HepG2 (cell line): Measurements from ENCODE around the gene GPR137. TPM values are rescaled to one million over a fixed set of nuclear protein-coding genes. Genes with fewer than 3 reads are reported as not detected.

Experiments
- ATAC-seq: fragments of 200-7000 bp; cut with Tn5 transposase; 3 replicates; pipeline ENCODE4 v1.9.1; 2020; ENCODE audit warnings: mild to moderate bottlenecking, moderate library complexity
- BruUV-seq: library from RNA; stranded (reverse); fragments of 400-500 nt; replicated peaks from 2 replicates; lab custom pipeline; 2021; lab: Mats Ljungman, UMichigan
- CTCF ChIA-PET: fragments of 300-600 bp; formaldehyde crosslinking; extraction: SDS; loops from one replicate; lab custom pipeline; 2021; ENCODE audit warnings: low total read pairs, inconsistent platforms, low intra/inter-chr PET ratio; lab: Yijun Ruan, JAX
- POLR2A ChIA-PET: fragments of 350-600 bp; sonication (Branson Sonifier 250); formaldehyde crosslinking; loops from one replicate; lab custom pipeline; 2020; ENCODE audit warnings: antibody characterized with exemption, inconsistent platforms; lab: Yijun Ruan, JAX
- DNase-seq: peaks from one replicate; pipeline ENCODE4 v3.0.0-alpha.2; 2015; ENCODE audit warnings: low spot score
- FAIRE-seq: peaks from 3 replicates; lab custom pipeline; 2011; peaks lifted over from hg19 to GRCh38; lab: Jason Lieb, UNC
- H2AFZ ChIP-seq: one replicate; pipeline ENCODE4 v1.6.1; 2011; ENCODE audit warnings: low read length, inconsistent platforms
- H3K27ac ChIP-seq: fragments of 300-600 bp; 3 replicates; pipeline ENCODE4 v1.8.0; 2011; ENCODE audit warnings: mixed run types, mild to moderate bottlenecking, mixed read lengths, low read length, inconsistent platforms; ENCODE audit not compliant: insufficient read depth; ENCODE audit errors: extremely low read length
- H3K27me3 ChIP-seq, 2 experiments: fragments of 200-600 bp in 1 of 2; 2 replicates in 1 of 2; 3 replicates in 1 of 2; pipeline versions ENCODE4 v1.6.0 to v1.8.0; 2011; ENCODE audit warnings: low read length in 2 of 2, mild to moderate bottlenecking in 2 of 2, moderate library complexity in 2 of 2, inconsistent platforms in 1 of 2; ENCODE audit not compliant: insufficient read depth in 2 of 2, control insufficient read depth in 1 of 2
- H3K36me3 ChIP-seq, 2 experiments: fragments of 200-600 bp in 1 of 2; replicated peaks in 1 of 2; 2 replicates in 1 of 2; 3 replicates in 1 of 2; pipeline versions ENCODE4 v1.5.1 to v1.8.0; 2011; ENCODE audit warnings: low read length in 2 of 2, inconsistent platforms in 1 of 2; ENCODE audit not compliant: insufficient read depth in 2 of 2, control insufficient read depth in 1 of 2
- H3K4me1 ChIP-seq: 2 replicates; pipeline ENCODE4 v1.5.1; 2012; ENCODE audit warnings: low read length, inconsistent platforms; ENCODE audit not compliant: insufficient read depth
- H3K4me2 ChIP-seq: 2 replicates; pipeline ENCODE4 v1.6.0; 2011; ENCODE audit warnings: low read depth, low read length, inconsistent platforms
- H3K4me3 ChIP-seq, 3 experiments: fragments of 200-600 bp in 1 of 3; sonication (generic), shearing (Covaris generic) in 1 of 3; replicated peaks in 1 of 3; 2 replicates each; pipeline ENCODE4 v1.5.1; 2011 to 2016; ENCODE audit warnings: low read length in 3 of 3, inconsistent platforms in 2 of 3, low read depth in 2 of 3, mild to moderate bottlenecking in 2 of 3, control low read depth in 1 of 3, mixed read lengths in 1 of 3; ENCODE audit not compliant: insufficient read depth in 1 of 3
- H3K79me2 ChIP-seq: one replicate; pipeline ENCODE4 v1.6.1; 2011; ENCODE audit warnings: low read length, inconsistent platforms; ENCODE audit not compliant: insufficient read depth
- H3K9ac ChIP-seq: 2 replicates; pipeline ENCODE4 v1.6.0; 2011; ENCODE audit warnings: mild to moderate bottlenecking, low read depth, low read length, inconsistent platforms; ENCODE audit not compliant: insufficient read depth
- H3K9me3 ChIP-seq: 2 replicates; pipeline ENCODE4 v1.5.1; 2012; ENCODE audit warnings: mild to moderate bottlenecking, low read length
- H4K20me1 ChIP-seq: 2 replicates; pipeline ENCODE4 v1.6.0; 2011; ENCODE audit warnings: inconsistent platforms, mild to moderate bottlenecking, low read length, moderate library complexity; ENCODE audit not compliant: insufficient read depth
- CC2D1A ChIP-seq: sonication (generic); formaldehyde crosslinking; IDR thresholded peaks from 2 replicates; pipeline ENCODE4 v1.8.1; 2023; ENCODE audit warnings: mild to moderate bottlenecking, missing genetic modification reagents
- FOSL2 ChIP-seq: sonication (generic); formaldehyde crosslinking; IDR thresholded peaks from 2 replicates; pipeline ENCODE4 v1.4.0; 2020; ENCODE audit warnings: missing genetic modification reagents
- FOXO1 ChIP-seq: sonication (generic); formaldehyde crosslinking; IDR thresholded peaks from 2 replicates; pipeline ENCODE4 v1.4.0; 2020; ENCODE audit warnings: missing genetic modification reagents
- HNRNPH1 ChIP-seq: fragments of 200-400 bp; formaldehyde crosslinking; optimal IDR thresholded peaks from 2 replicates; pipeline ENCODE3; 2017; ENCODE audit warnings: mild to moderate bottlenecking, low read depth, low read length
- IRF2 ChIP-seq: IDR thresholded peaks from 2 replicates; pipeline ENCODE4 v1.6.1; 2018; ENCODE audit warnings: missing genetic modification reagents, missing compliant biosample characterization
- MIXL1 ChIP-seq: IDR thresholded peaks from 2 replicates; pipeline ENCODE4 v1.6.1; 2016
- SMARCE1 ChIP-seq: fragments of 450-650 bp; IDR thresholded peaks from 2 replicates; pipeline ENCODE4 v1.6.1; 2017; ENCODE audit warnings: borderline replicate concordance
- SNAI1 ChIP-seq: sonication (generic); formaldehyde crosslinking; IDR thresholded peaks from 2 replicates; pipeline ENCODE4 v1.5.0; 2020; ENCODE audit warnings: mild to moderate bottlenecking, missing genetic modification reagents, borderline replicate concordance
- ZFP36L1 ChIP-seq: sonication (generic); formaldehyde crosslinking; IDR thresholded peaks from 2 replicates; pipeline ENCODE4 v1.8.0; 2022; ENCODE audit warnings: mild to moderate bottlenecking, missing genetic modification reagents, moderate library complexity
- ZNF30 ChIP-seq: sonication (generic); formaldehyde crosslinking; IDR thresholded peaks from 2 replicates; pipeline ENCODE4 v1.5.0; 2020; ENCODE audit warnings: mild to moderate bottlenecking, missing genetic modification reagents
- ZNF530 ChIP-seq: sonication (generic); formaldehyde crosslinking; IDR thresholded peaks from 2 replicates; pipeline ENCODE4 v1.5.0; 2020; ENCODE audit warnings: low read depth, mild to moderate bottlenecking, missing genetic modification reagents
- ZNF7 ChIP-seq: IDR thresholded peaks from 2 replicates; pipeline ENCODE4 v1.6.1; 2016; ENCODE audit warnings: missing biosample characterization, missing genetic modification reagents
- ZNF709 ChIP-seq: sonication (generic); formaldehyde crosslinking; IDR thresholded peaks from 2 replicates; pipeline ENCODE4 v1.5.0; 2020; ENCODE audit warnings: mild to moderate bottlenecking, missing genetic modification reagents
- WGBS: methylation state at CpG from one replicate; pipeline ENCODE4 v1.1.6; 2017; ENCODE audit warnings: low lambda C conversion rate; 5-methylcytosine and 5-hydroxymethylcytosine counted together
- in situ Hi-C: cut with HindIII; loops from 2 replicates; pipeline ENCODE4 v1.10.0; 2017; ENCODE audit warnings: low pct_unique_long_range_greater_than_20kb; ENCODE audit not compliant: extremely low pct_ligation_motif_present
- intact Hi-C: fragments of 100-400 bp; cut with micrococcal nuclease; formaldehyde crosslinking; loops from one replicate; pipeline ENCODE4 v1.10.0; 2022; ENCODE audit not compliant: unreplicated experiment
- polyA plus RNA-seq, 8 experiments: library from polyadenylated mRNA; depleted of rRNA in 3 of 8; stranded (reverse) in 7 of 8; unstranded in 1 of 8; fragments of >200 nt; fragmentation: Illumina TruSeq in 4 of 8; extraction: Trizol in 4 of 8; gene quantifications; 2 replicates each; pipeline versions ENCODE4 v1.2.1 to v1.2.3, GENCODE V29; 2011 to 2016; ENCODE audit warnings: low read depth in 4 of 8, missing spikeins in 1 of 8, mixed read lengths in 1 of 8; ENCODE audit not compliant: insufficient read depth in 1 of 8
- total RNA-seq, 5 experiments: library from RNA; depleted of rRNA; stranded (reverse); fragments of >200 nt; fragmentation: Illumina TruSeq; extraction: Trizol; gene quantifications; 2 replicates each; pipeline ENCODE4 v1.2.3, GENCODE V29; 2016; ENCODE audit warnings: low read depth in 1 of 5
- TF ChIP-seq, protein P1 (sequence below): sonication (generic); formaldehyde crosslinking; IDR thresholded peaks from 2 replicates; pipeline ENCODE4 v1.4.0; 2020; ENCODE audit warnings: missing genetic modification reagents, mild to moderate bottlenecking, borderline replicate concordance
- TF ChIP-seq, protein P2 (sequence below): sonication (generic); formaldehyde crosslinking; IDR thresholded peaks from 2 replicates; pipeline ENCODE4 v1.4.0; 2020; ENCODE audit warnings: mild to moderate bottlenecking, missing genetic modification reagents, borderline replicate concordance
- TF ChIP-seq, protein P3 (sequence below): sonication (generic); formaldehyde crosslinking; IDR thresholded peaks from 2 replicates; pipeline ENCODE4 v1.5.0; 2020; ENCODE audit warnings: mild to moderate bottlenecking, missing genetic modification reagents

Gene GPR137
- total and polyA plus RNA-seq, 2 of the 13 experiments (the other 11 are each of a cell fraction or from before 2014, with no cell fraction given) = 8.5 to 13.2 TPM

DNA sequence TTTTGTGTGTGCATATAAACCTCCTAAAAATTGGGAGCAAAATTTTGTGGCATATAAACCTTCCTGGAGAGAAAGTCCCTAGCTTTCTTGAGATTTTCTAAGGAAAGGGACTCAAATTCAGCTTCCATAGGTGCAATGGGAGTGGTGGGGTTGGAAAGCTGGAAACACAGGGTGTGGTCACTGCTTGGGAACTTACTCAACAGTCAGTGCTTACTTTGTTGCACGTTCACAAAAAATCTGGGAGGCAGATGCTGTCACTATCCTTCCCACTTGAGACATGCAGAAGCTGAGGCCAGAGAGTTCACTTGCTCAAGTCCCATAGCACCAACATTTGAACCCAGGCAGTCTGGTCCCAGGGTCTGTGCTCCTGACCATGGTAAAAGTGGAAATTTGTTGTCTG is 10.6 kb downstream of the GPR137 start:
- Histone ChIP-seq H3K27me3 (peaks cover 35 to 90% of the 10 kb centered on the region in 2 experiments), H3K4me1 (peaks cover 18% of the 10 kb centered on the region), H2AFZ (no peak overlapping the region), H3K9me3 (no peaks in the 10 kb centered on the region), H3K27ac (no peak overlapping the region), H3K79me2 (no peaks in the 10 kb centered on the region), H3K9ac (no peak overlapping the region), H3K4me2 (no peak overlapping the region), H3K4me3 (no peak overlapping the region), H4K20me1 (0 out of 2 replicates have a peak, but pooled peaks cover 5% of the 10 kb centered on the region), H3K36me3 (no peaks in the 10 kb centered on the region)
- FAIRE-seq (no peak), ATAC-seq (no peak), DNase-seq (no peak)
- ChIA-PET POLR2A (no interaction called here), CTCF (no interaction called here)
- 0% methylated on average over 1 of the region's 1 CpG for WGBS
- intact Hi-C loops = no loop called here
- BruUV-seq = no TSS peak
- in situ Hi-C loops = no loop called here
- TF ChIP-seq, protein P1, sequence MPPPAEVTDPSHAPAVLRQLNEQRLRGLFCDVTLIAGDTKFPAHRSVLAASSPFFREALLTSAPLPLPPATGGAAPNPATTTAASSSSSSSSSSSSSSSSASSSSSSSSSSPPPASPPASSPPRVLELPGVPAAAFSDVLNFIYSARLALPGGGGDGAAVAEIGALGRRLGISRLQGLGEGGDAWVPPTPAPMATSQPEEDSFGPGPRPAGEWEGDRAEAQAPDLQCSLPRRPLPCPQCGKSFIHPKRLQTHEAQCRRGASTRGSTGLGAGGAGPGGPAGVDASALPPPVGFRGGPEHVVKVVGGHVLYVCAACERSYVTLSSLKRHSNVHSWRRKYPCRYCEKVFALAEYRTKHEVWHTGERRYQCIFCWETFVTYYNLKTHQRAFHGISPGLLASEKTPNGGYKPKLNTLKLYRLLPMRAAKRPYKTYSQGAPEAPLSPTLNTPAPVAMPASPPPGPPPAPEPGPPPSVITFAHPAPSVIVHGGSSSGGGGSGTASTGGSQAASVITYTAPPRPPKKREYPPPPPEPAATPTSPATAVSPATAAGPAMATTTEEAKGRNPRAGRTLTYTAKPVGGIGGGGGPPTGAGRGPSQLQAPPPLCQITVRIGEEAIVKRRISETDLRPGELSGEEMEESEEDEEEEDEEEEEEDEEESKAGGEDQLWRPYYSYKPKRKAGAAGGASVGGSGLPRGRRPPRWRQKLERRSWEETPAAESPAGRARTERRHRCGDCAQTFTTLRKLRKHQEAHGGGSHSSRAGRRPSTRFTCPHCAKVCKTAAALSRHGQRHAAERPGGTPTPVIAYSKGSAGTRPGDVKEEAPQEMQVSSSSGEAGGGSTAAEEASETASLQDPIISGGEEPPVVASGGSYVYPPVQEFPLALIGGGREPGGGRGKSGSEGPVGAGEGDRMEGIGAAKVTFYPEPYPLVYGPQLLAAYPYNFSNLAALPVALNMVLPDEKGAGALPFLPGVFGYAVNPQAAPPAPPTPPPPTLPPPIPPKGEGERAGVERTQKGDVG (CRISPR knock-in tag) = no peak
- no peak for TF ChIP-seq SMARCE1
- no peak for TF ChIP-seq ZNF530 (CRISPR knock-in tag)
- no peak for TF ChIP-seq ZNF7 (CRISPR knock-in tag)
- TF ChIP-seq MIXL1 (CRISPR knock-in tag) = no peak
- no peak for TF ChIP-seq ZFP36L1
- no peak for TF ChIP-seq ZNF709
- TF ChIP-seq, protein P2, sequence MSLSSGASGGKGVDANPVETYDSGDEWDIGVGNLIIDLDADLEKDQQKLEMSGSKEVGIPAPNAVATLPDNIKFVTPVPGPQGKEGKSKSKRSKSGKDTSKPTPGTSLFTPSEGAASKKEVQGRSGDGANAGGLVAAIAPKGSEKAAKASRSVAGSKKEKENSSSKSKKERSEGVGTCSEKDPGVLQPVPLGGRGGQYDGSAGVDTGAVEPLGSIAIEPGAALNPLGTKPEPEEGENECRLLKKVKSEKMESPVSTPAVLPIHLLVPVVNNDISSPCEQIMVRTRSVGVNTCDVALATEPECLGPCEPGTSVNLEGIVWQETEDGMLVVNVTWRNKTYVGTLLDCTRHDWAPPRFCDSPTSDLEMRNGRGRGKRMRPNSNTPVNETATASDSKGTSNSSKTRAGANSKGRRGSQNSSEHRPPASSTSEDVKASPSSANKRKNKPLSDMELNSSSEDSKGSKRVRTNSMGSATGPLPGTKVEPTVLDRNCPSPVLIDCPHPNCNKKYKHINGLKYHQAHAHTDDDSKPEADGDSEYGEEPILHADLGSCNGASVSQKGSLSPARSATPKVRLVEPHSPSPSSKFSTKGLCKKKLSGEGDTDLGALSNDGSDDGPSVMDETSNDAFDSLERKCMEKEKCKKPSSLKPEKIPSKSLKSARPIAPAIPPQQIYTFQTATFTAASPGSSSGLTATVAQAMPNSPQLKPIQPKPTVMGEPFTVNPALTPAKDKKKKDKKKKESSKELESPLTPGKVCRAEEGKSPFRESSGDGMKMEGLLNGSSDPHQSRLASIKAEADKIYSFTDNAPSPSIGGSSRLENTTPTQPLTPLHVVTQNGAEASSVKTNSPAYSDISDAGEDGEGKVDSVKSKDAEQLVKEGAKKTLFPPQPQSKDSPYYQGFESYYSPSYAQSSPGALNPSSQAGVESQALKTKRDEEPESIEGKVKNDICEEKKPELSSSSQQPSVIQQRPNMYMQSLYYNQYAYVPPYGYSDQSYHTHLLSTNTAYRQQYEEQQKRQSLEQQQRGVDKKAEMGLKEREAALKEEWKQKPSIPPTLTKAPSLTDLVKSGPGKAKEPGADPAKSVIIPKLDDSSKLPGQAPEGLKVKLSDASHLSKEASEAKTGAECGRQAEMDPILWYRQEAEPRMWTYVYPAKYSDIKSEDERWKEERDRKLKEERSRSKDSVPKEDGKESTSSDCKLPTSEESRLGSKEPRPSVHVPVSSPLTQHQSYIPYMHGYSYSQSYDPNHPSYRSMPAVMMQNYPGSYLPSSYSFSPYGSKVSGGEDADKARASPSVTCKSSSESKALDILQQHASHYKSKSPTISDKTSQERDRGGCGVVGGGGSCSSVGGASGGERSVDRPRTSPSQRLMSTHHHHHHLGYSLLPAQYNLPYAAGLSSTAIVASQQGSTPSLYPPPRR = no peak
- no peak for TF ChIP-seq FOSL2
- no peak for TF ChIP-seq FOXO1 (CRISPR knock-in tag)
- TF ChIP-seq, protein P3, sequence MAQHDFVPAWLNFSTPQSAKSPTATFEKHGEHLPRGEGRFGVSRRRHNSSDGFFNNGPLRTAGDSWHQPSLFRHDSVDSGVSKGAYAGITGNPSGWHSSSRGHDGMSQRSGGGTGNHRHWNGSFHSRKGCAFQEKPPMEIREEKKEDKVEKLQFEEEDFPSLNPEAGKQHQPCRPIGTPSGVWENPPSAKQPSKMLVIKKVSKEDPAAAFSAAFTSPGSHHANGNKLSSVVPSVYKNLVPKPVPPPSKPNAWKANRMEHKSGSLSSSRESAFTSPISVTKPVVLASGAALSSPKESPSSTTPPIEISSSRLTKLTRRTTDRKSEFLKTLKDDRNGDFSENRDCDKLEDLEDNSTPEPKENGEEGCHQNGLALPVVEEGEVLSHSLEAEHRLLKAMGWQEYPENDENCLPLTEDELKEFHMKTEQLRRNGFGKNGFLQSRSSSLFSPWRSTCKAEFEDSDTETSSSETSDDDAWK (CRISPR knock-in tag) = no peak
- TF ChIP-seq SNAI1 (CRISPR knock-in tag) = no peak
- TF ChIP-seq IRF2 (CRISPR knock-in tag) = no peak
- TF ChIP-seq CC2D1A (CRISPR knock-in tag) = no peak
- TF ChIP-seq HNRNPH1 = no peak
- no peak for TF ChIP-seq ZNF30
